ENCODE data around the gene BCL6.

The BCL6 gene

GRCh38 chr3:187728940-187729583 lies 16.2 kb downstream of the BCL6 start:
- no peak for TF ChIP-seq ZFX (IDR thresholded peaks at IDR 0.05)
- TF ChIP-seq CTCF (conservative IDR thresholded peaks at IDR 0.05), result no peak
- no peak overlapping the region for H3K27ac ChIP-seq

DNA sequence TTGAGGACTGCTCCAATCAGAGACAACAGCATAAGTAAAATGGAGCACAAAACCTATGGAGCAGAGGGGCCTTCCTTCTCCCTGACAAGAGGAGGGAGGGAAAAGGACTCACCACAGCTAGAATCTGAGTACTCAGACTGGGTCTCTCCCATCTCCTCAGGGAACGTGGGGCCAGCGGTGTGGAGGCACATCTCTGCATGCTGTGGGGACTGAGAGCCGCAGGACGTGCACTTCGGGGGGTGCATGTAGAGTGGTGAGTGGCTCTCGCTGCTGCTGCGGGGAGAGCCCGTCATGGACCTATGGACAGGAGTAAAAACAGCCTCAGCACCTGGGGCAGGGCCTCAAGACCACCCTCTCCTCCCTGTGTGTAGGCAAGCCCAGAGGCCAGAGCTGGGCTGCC lies 17.0 kb downstream of the BCL6 start:
- H3K27ac ChIP-seq, result no peak overlapping the region
- no peak for TF ChIP-seq ZFX (IDR thresholded peaks at IDR 0.05)
- TF ChIP-seq CTCF (conservative IDR thresholded peaks at IDR 0.05), result no peak

DNA sequence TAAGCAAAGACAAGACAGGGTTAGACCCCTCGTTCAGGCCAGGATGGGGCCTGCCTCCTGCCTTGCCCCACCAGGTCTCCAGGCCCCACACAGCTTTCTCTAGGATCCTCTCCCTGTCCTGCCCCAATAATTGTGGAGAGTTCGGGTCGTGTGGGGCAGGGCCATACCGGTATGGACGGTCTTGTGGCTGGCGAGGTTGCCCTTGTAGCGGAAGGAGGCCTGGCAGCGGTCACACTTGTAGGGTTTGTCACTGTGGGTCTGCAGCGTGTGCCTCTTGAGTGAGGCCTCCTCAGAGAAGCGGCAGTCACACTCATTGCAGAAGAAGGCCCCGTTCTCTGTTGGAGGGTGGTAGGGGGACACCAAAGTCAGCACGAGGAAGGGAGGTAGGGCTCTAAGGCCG lies 18.7 kb downstream of the BCL6 start:
- no peak overlapping the region for H3K27ac ChIP-seq
- TF ChIP-seq CTCF (conservative IDR thresholded peaks at IDR 0.05), result no peak

GRCh38 chr3:187725653-187726370 lies 19.5 kb downstream of the BCL6 start:
- no peak for TF ChIP-seq CTCF (conservative IDR thresholded peaks at IDR 0.05)
- TF ChIP-seq ZFX (IDR thresholded peaks at IDR 0.05), result no peak
- H3K27ac ChIP-seq, result no peak overlapping the region

GRCh38 chr3:187725224-187725623 lies 20.0 kb downstream of the BCL6 start:
- TF ChIP-seq ZFX (IDR thresholded peaks at IDR 0.05), result no peak
- no peak for TF ChIP-seq CTCF (conservative IDR thresholded peaks at IDR 0.05)
- no peak overlapping the region for H3K27ac ChIP-seq

- TF ChIP-seq ZFX (IDR thresholded peaks at IDR 0.05) (no peak), CTCF (conservative IDR thresholded peaks at IDR 0.05) (no peak; the same call in 1 of the 2 replicates)
- H3K27ac ChIP-seq, result no peak overlapping the region
These were observed 23.1 kb downstream of the BCL6 start for GRCh38 chr3:187722206-187722612.

DNA sequence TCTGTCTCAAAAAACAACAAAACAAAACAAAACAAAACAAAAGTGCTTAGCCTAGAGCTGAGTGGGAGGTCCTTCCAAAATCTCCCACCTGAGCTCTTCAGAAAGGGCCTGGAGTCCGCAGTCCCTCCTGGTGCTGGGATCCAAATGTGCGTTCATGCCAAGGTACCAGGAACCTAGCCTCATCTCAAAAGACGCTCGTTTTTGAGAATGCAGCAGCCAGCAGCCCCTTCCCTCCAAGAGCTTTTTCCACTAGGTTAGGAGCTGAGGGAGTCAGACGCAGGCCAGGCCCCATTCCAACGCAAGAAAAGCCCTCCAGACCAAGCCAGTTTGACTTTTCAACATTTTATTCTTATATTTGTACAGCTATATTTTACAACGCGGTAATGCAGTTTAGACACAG lies 24.2 kb downstream of the BCL6 start:
- TF ChIP-seq ZFX (IDR thresholded peaks at IDR 0.05) (no peak), CTCF (conservative IDR thresholded peaks at IDR 0.05) (no peak)
- H3K27ac ChIP-seq, result no peak overlapping the region
